HepG2 (cell line): Measurements from ENCODE around the gene EXOC7. TPM values are rescaled to one million over a fixed set of nuclear protein-coding genes. Genes with fewer than 3 reads are reported as not detected.

Experiments
- AKAP8 ChIP-seq: sonication (generic); formaldehyde crosslinking; IDR thresholded peaks from 2 replicates; pipeline ENCODE4 v1.5.1; 2020; ENCODE audit warnings: mild to moderate bottlenecking, missing genetic modification reagents
- ARNT2 ChIP-seq: sonication (generic); formaldehyde crosslinking; IDR thresholded peaks from 2 replicates; pipeline ENCODE4 v1.8.0; 2022; ENCODE audit warnings: mild to moderate bottlenecking, low read depth, missing genetic modification reagents, moderate library complexity
- KAT2B ChIP-seq: fragments of 150-350 bp; IDR thresholded peaks from 2 replicates; pipeline ENCODE4 v1.6.1; 2014; ENCODE audit warnings: low read depth, low read length, borderline replicate concordance
- KDM5B ChIP-seq: sonication (generic); formaldehyde crosslinking; IDR thresholded peaks from 2 replicates; pipeline ENCODE4 v1.4.0; 2020; ENCODE audit warnings: missing genetic modification reagents, mild to moderate bottlenecking, borderline replicate concordance
- MEF2D ChIP-seq: sonication (generic); formaldehyde crosslinking; IDR thresholded peaks from 2 replicates; pipeline ENCODE4 v1.5.1; 2020; ENCODE audit warnings: mild to moderate bottlenecking, missing genetic modification reagents
- MIER2 ChIP-seq: IDR thresholded peaks from 2 replicates; pipeline ENCODE4 v1.6.1; 2016; ENCODE audit warnings: missing biosample characterization, missing genetic modification reagents
- MLLT10 ChIP-seq: sonication (generic); formaldehyde crosslinking; IDR thresholded peaks from 2 replicates; pipeline ENCODE4 v1.4.0; 2020; ENCODE audit warnings: missing genetic modification reagents
- MYNN ChIP-seq: sonication (generic); formaldehyde crosslinking; IDR thresholded peaks from 2 replicates; pipeline ENCODE4 v1.4.0; 2020; ENCODE audit warnings: mild to moderate bottlenecking, low read depth, missing genetic modification reagents
- PITX1 ChIP-seq: sonication (generic); formaldehyde crosslinking; IDR thresholded peaks from 2 replicates; pipeline ENCODE4 v1.5.1; 2020; ENCODE audit warnings: mild to moderate bottlenecking, missing genetic modification reagents
- SIX1 ChIP-seq: sonication (generic); formaldehyde crosslinking; IDR thresholded peaks from 2 replicates; pipeline ENCODE4 v1.4.0; 2020; ENCODE audit warnings: missing genetic modification reagents, borderline replicate concordance
- STAG1 ChIP-seq: sonication (generic); formaldehyde crosslinking; IDR thresholded peaks from 2 replicates; pipeline ENCODE4 v1.4.0; 2020; ENCODE audit warnings: missing genetic modification reagents
- ZC3H13 ChIP-seq: sonication (generic); formaldehyde crosslinking; IDR thresholded peaks from 2 replicates; pipeline ENCODE4 v1.8.1; 2023; ENCODE audit warnings: mild to moderate bottlenecking, missing genetic modification reagents, moderate library complexity
- ZFP90 ChIP-seq: sonication (generic); formaldehyde crosslinking; IDR thresholded peaks from 2 replicates; pipeline ENCODE4 v1.8.0; 2022; ENCODE audit warnings: missing genetic modification reagents, mild to moderate bottlenecking, inconsistent platforms, borderline replicate concordance
- ZNF232 ChIP-seq: sonication (generic); formaldehyde crosslinking; IDR thresholded peaks from 2 replicates; pipeline ENCODE4 v1.4.0; 2020; ENCODE audit warnings: missing genetic modification reagents, borderline replicate concordance
- ZNF235 ChIP-seq: sonication (generic); formaldehyde crosslinking; IDR thresholded peaks from 2 replicates; pipeline ENCODE4 v1.8.1; 2023; ENCODE audit warnings: mild to moderate bottlenecking, missing genetic modification reagents, borderline replicate concordance
- ZNF577 ChIP-seq: sonication (generic); formaldehyde crosslinking; IDR thresholded peaks from 2 replicates; pipeline ENCODE4 v1.4.0; 2020; ENCODE audit warnings: mild to moderate bottlenecking, low read depth, missing genetic modification reagents, borderline replicate concordance
- ZNF660 ChIP-seq: sonication (generic); formaldehyde crosslinking; IDR thresholded peaks from 2 replicates; pipeline ENCODE4 v1.5.1; 2020; ENCODE audit warnings: mild to moderate bottlenecking, low read depth, missing genetic modification reagents, borderline replicate concordance
- ZNF724P ChIP-seq: sonication (generic); formaldehyde crosslinking; IDR thresholded peaks from 2 replicates; pipeline ENCODE4 v1.8.0; 2022; ENCODE audit warnings: missing genetic modification reagents, borderline replicate concordance
- ZNF788 ChIP-seq: sonication (generic); formaldehyde crosslinking; IDR thresholded peaks from 2 replicates; pipeline ENCODE4 v1.5.0; 2020; ENCODE audit warnings: mild to moderate bottlenecking, missing genetic modification reagents, borderline replicate concordance
- polyA plus RNA-seq, 8 experiments: library from polyadenylated mRNA; depleted of rRNA in 3 of 8; stranded (reverse) in 7 of 8; unstranded in 1 of 8; fragments of >200 nt; fragmentation: Illumina TruSeq in 4 of 8; extraction: Trizol in 4 of 8; gene quantifications; 2 replicates each; pipeline versions ENCODE4 v1.2.1 to v1.2.3, GENCODE V29; 2011 to 2016; ENCODE audit warnings: low read depth in 4 of 8, missing spikeins in 1 of 8, mixed read lengths in 1 of 8; ENCODE audit not compliant: insufficient read depth in 1 of 8
- total RNA-seq, 5 experiments: library from RNA; depleted of rRNA; stranded (reverse); fragments of >200 nt; fragmentation: Illumina TruSeq; extraction: Trizol; gene quantifications; 2 replicates each; pipeline ENCODE4 v1.2.3, GENCODE V29; 2016; ENCODE audit warnings: low read depth in 1 of 5
- TF ChIP-seq, protein P1 (sequence below): sonication (generic); formaldehyde crosslinking; IDR thresholded peaks from 2 replicates; pipeline ENCODE4 v1.8.0; 2022; ENCODE audit warnings: mild to moderate bottlenecking, missing genetic modification reagents, borderline replicate concordance
- TF ChIP-seq, protein P2 (sequence below): sonication (generic); formaldehyde crosslinking; IDR thresholded peaks from 2 replicates; pipeline ENCODE4 v1.5.1; 2020; ENCODE audit warnings: mild to moderate bottlenecking, moderate library complexity, missing genetic modification reagents
- TF ChIP-seq, protein P3 (sequence below): sonication (generic); formaldehyde crosslinking; IDR thresholded peaks from 2 replicates; pipeline ENCODE4 v1.4.0; 2020; ENCODE audit warnings: missing genetic modification reagents
- TF ChIP-seq, protein P4 (sequence below): sonication (generic); formaldehyde crosslinking; conservative IDR thresholded peaks from 2 replicates; pipeline ENCODE4 v1.8.0; 2022; ENCODE audit warnings: mild to moderate bottlenecking, moderate library complexity, missing genetic modification reagents

EXOC7 gene
- total and polyA plus RNA-seq, 2 of the 13 experiments (the other 11 are each of a cell fraction or from before 2014, with no cell fraction given): 86.9 to 116 TPM

DNA sequence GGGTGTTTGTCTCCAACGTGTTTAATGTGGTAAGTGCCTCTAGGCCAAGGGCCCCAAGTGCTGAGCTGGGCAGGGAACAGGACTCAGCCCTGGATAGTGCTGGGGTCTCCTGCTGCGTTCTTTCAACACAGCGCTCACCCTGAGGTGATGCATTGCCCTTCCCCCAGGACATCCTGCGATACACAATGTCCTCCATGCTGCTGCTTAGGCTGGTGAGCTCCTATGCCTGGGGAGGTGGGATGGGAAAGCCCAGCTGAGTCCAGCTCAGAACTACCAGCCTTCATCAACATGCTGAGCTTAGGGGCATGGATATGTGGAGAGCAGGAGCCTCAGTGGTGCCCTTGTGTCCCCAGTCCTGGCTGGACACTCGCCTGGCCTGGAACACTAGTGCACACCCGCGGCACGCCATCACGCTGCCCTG, 24.0 kb downstream of the EXOC7 start (continued):
- TF ChIP-seq, protein P1, sequence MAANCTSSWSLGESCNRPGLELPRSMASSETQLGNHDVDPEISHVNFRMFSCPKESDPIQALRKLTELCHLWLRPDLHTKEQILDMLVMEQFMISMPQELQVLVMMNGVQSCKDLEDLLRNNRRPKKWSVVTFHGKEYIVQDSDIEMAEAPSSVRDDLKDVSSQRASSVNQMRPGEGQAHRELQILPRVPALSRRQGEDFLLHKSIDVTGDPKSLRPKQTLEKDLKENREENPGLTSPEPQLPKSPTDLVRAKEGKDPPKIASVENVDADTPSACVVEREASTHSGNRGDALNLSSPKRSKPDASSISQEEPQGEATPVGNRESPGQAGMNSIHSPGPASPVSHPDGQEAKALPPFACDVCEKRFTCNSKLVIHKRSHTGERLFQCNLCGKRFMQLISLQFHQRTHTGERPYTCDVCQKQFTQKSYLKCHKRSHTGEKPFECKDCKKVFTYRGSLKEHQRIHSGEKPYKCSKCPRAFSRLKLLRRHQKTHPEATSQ: no peak
- TF ChIP-seq MEF2D (CRISPR knock-in tag) (peak; percentile 49; the same call in 1 of the 2 replicates), STAG1 (CRISPR knock-in tag) (no peak), MIER2 (CRISPR knock-in tag) (no peak), ZNF788 (CRISPR knock-in tag) (0 out of 2 replicates have a peak, but pooled peaks have one; percentile 13), ZNF660 (CRISPR knock-in tag) (no peak), ZNF235 (CRISPR knock-in tag) (no peak), ZFP90 (CRISPR knock-in tag) (no peak), ZNF724P (CRISPR knock-in tag) (no peak), MLLT10 (CRISPR knock-in tag) (no peak), ARNT2 (CRISPR knock-in tag) (no peak), KDM5B (CRISPR knock-in tag) (no peak), SIX1 (no peak), AKAP8 (CRISPR knock-in tag) (peak; percentile 91), ZNF232 (CRISPR knock-in tag) (no peak), ZC3H13 (CRISPR knock-in tag) (no peak), MYNN (CRISPR knock-in tag) (no peak), PITX1 (CRISPR knock-in tag) (0 out of 2 replicates have a peak, but pooled peaks have one; percentile 34), ZNF577 (CRISPR knock-in tag) (no peak), KAT2B (no peak)
- TF ChIP-seq, protein P2, sequence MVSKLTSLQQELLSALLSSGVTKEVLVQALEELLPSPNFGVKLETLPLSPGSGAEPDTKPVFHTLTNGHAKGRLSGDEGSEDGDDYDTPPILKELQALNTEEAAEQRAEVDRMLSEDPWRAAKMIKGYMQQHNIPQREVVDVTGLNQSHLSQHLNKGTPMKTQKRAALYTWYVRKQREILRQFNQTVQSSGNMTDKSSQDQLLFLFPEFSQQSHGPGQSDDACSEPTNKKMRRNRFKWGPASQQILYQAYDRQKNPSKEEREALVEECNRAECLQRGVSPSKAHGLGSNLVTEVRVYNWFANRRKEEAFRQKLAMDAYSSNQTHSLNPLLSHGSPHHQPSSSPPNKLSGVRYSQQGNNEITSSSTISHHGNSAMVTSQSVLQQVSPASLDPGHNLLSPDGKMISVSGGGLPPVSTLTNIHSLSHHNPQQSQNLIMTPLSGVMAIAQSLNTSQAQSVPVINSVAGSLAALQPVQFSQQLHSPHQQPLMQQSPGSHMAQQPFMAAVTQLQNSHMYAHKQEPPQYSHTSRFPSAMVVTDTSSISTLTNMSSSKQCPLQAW: no peak
- TF ChIP-seq, protein P3, sequence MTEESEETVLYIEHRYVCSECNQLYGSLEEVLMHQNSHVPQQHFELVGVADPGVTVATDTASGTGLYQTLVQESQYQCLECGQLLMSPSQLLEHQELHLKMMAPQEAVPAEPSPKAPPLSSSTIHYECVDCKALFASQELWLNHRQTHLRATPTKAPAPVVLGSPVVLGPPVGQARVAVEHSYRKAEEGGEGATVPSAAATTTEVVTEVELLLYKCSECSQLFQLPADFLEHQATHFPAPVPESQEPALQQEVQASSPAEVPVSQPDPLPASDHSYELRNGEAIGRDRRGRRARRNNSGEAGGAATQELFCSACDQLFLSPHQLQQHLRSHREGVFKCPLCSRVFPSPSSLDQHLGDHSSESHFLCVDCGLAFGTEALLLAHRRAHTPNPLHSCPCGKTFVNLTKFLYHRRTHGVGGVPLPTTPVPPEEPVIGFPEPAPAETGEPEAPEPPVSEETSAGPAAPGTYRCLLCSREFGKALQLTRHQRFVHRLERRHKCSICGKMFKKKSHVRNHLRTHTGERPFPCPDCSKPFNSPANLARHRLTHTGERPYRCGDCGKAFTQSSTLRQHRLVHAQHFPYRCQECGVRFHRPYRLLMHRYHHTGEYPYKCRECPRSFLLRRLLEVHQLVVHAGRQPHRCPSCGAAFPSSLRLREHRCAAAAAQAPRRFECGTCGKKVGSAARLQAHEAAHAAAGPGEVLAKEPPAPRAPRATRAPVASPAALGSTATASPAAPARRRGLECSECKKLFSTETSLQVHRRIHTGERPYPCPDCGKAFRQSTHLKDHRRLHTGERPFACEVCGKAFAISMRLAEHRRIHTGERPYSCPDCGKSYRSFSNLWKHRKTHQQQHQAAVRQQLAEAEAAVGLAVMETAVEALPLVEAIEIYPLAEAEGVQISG (CRISPR knock-in tag): 0 out of 2 replicates have a peak, but pooled peaks have one; percentile 15
- TF ChIP-seq, protein P4, sequence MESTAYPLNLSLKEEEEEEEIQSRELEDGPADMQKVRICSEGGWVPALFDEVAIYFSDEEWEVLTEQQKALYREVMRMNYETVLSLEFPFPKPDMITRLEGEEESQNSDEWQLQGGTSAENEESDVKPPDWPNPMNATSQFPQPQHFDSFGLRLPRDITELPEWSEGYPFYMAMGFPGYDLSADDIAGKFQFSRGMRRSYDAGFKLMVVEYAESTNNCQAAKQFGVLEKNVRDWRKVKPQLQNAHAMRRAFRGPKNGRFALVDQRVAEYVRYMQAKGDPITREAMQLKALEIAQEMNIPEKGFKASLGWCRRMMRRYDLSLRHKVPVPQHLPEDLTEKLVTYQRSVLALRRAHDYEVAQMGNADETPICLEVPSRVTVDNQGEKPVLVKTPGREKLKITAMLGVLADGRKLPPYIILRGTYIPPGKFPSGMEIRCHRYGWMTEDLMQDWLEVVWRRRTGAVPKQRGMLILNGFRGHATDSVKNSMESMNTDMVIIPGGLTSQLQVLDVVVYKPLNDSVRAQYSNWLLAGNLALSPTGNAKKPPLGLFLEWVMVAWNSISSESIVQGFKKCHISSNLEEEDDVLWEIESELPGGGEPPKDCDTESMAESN (CRISPR knock-in tag): no peak
